Neuron (in vitro differentiated cells): ENCODE results near the gene ZNF407.

Source experiments
- H2AFZ ChIP-seq: one replicate; pipeline ENCODE4 v1.6.1; 2013; ENCODE audit warnings: low read depth, mild to moderate bottlenecking, inconsistent platforms, low read length, moderate library complexity
- H3K27me3 ChIP-seq: one replicate; pipeline ENCODE4 v1.6.1; 2013; ENCODE audit warnings: low read length; ENCODE audit not compliant: insufficient read depth
- H3K36me3 ChIP-seq: one replicate; pipeline ENCODE4 v1.6.1; 2013; ENCODE audit warnings: low read length; ENCODE audit not compliant: insufficient read depth
- H3K4me1 ChIP-seq: one replicate; pipeline ENCODE4 v1.6.1; 2013; ENCODE audit warnings: low read length; ENCODE audit not compliant: insufficient read depth
- H3K4me3 ChIP-seq: 2 replicates; pipeline ENCODE4 v1.5.1; 2013; ENCODE audit warnings: mild to moderate bottlenecking, low read length, moderate library complexity
- H3K9me3 ChIP-seq: one replicate; pipeline ENCODE4 v1.6.1; 2013; ENCODE audit warnings: low read length

Gene ZNF407

DNA sequence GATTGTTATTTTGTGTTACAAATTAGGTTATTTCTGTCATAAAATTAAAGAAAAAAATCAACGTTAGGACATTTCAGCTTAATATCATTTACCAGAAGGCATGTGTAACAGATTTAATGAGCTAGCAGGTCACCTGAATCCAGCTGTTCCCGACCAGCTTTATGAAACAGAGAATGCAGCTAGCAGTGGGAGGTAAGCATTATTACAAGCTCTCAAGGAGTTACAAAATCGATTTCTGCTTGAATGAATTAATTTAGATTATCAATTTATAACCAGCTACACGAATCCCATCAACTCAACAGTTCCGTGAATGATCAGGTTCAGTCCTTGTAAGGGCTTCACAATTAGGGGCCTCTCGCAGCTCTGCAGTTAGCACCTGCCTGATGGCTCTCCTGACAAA lies 399.3 kb downstream of the ZNF407 start:
- Histone ChIP-seq H3K4me1 (peaks cover 5% of the 10 kb centered on the region), H3K4me3 (no peak overlapping the region), H2AFZ (no peak overlapping the region), H3K27me3 (no peaks in the 10 kb centered on the region), H3K9me3 (no peaks in the 10 kb centered on the region), H3K36me3 (no peaks in the 10 kb centered on the region)

DNA sequence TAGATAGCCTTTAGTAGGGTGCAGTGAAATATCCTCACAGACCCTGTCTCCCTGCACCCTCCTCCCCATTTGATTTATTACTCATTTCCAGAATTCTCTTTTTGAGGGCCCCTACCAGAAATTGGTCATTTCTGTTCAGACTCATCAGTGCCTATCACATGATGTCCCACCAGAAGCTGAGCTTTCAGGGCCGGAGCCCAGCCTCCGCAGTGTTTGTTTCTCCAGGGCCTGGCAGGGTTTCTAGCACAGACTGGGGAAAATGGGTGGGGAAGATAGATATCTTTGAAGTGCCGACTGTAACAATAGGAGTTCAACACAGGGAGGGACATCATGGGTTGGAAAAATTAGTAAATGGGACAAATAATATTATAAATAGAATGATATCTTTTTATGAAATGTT lies 403.2 kb downstream of the ZNF407 start:
- H3K4me3 ChIP-seq: no peak overlapping the region
- peaks cover 2% of the 10 kb centered on the region for H3K4me1 ChIP-seq
- no peak overlapping the region for H2AFZ ChIP-seq
- no peaks in the 10 kb centered on the region for H3K36me3 ChIP-seq
- H3K9me3 ChIP-seq: no peaks in the 10 kb centered on the region
- no peaks in the 10 kb centered on the region for H3K27me3 ChIP-seq

DNA sequence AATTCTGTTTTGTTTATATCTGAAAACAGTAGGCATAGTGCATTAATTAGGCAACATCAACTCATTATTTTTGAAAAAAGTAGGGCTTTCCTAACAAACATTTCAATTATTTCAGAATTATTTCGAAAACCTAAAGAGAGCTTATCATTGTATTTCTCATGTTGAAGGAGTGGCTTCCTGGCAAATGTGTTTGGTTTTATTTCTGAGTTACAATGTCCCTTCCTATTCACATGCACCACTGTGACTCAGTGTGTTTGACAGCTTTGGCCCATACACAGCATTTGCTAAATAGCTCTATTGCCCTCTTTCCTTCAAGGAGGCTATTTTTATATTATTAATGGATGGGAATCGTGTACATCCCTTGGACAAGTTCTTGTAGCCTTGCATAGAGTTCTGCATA lies 405.4 kb downstream of the ZNF407 start:
- Histone ChIP-seq H3K27me3 (no peaks in the 10 kb centered on the region), H3K4me3 (no peak overlapping the region), H3K4me1 (no peaks in the 10 kb centered on the region), H2AFZ (no peak overlapping the region), H3K36me3 (no peaks in the 10 kb centered on the region), H3K9me3 (no peaks in the 10 kb centered on the region)

DNA sequence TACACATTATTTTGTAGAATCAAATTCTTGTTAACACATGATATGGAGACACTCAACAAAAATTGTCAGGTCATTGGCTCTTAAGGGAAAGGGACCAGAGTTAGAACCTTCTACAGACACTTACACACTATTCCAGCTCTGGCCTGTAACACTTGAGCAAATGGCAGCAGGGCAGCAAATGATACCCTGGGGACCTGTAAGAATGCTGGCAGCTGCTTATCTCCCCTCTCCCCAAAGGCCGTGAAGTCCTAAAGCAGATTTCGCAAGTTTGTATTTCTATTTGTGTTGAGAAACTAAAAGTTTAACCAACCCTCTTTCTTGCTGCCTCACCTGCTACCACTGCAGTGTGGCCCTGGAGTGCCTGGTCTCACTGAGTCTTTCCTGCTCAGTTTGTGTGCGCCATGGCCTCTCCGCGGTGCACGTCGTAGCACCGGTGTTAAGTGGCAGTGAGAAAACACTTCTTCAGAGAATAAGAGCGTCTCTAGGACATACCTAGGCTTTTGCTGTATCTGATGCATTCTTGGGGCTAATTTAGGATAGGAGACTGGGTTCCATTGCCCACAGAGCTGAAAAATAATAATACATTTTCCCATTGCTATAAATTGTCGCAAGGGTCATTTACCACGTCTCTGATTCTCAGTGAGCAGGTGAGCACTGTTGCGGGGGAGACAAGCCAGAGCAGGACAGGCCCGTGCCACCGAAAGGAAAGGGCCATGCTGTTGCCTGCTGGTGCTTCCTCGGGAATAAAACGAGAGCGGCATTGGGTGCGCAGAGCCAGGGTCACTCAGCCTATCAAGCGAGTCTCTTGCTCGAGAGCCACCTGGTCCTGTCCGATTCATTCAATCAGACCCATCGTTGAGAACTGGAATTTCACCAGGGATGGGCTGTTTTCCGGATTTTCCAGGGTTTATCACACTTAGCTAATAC lies 406.4 kb downstream of the ZNF407 start:
- no peaks in the 10 kb centered on the region for H3K36me3 ChIP-seq
- no peaks in the 10 kb centered on the region for H3K9me3 ChIP-seq
- H3K4me1 ChIP-seq: no peaks in the 10 kb centered on the region
- no peak overlapping the region for H2AFZ ChIP-seq
- H3K4me3 ChIP-seq: no peak overlapping the region
- H3K27me3 ChIP-seq: no peaks in the 10 kb centered on the region

DNA sequence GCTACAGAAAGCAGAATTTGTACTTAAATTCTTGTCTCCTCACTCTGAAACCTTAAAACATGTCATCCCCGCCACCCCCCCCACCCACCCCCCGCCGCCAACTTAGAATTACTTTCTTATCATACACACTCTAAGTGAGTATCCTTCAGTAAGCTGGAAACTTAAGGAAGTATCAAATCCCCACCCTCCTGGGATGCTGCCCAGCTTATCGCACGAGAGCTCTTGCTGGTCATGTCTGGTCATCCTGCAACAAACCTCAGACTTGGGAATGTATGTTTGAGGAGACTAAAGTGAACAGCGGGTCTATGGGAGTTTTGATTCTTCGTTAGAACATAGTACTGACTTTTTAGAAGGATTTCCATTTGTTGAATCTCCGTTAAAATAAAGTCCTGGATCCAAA lies 408.0 kb downstream of the ZNF407 start:
- Histone ChIP-seq H2AFZ (no peak overlapping the region), H3K4me3 (no peak overlapping the region), H3K9me3 (no peaks in the 10 kb centered on the region), H3K36me3 (no peaks in the 10 kb centered on the region), H3K4me1 (no peaks in the 10 kb centered on the region), H3K27me3 (no peaks in the 10 kb centered on the region)

DNA sequence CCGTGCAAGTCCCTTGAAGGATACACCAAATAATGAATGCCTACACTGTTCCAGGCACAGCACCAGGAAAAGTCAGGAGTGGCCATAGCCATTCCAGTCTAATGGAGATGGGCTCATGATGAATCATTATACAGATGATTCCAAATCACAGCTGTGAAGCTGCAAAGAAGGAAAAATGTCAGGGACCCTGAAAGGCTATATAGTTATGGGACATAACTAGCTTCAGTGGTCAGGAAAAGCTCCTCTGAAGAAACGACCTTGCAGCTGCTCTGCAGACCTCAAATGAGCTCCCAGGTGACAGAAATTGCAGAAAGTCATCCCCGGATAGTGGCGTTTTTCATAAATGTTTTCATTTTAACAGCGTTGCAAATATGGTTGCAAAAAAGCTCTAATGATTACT lies 410.5 kb downstream of the ZNF407 start:
- Histone ChIP-seq H3K27me3 (no peaks in the 10 kb centered on the region), H3K36me3 (no peaks in the 10 kb centered on the region), H2AFZ (no peak overlapping the region), H3K9me3 (no peaks in the 10 kb centered on the region), H3K4me1 (peaks cover 4% of the 10 kb centered on the region), H3K4me3 (no peak overlapping the region)

DNA sequence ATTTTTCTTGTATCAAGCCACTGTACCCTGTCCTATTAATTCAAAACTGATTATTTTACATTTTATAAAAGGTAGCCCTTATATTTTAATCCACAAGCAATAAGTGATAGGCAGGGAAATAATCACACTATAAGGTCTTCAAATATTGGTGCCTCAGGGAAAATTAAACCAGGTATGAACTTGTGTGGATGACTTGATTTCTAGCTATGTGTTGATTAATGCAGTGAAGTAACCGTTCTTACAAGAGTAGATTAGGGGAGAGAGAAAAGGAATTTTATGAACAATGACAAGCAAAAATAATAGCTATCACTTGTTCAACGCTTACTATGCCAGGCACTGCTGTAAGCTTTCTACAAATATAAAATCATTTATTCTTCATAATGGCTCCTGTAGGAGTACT lies 411.6 kb downstream of the ZNF407 start:
- Histone ChIP-seq H3K4me1 (peaks cover 14% of the 10 kb centered on the region), H3K27me3 (no peaks in the 10 kb centered on the region), H3K9me3 (no peaks in the 10 kb centered on the region), H3K36me3 (no peaks in the 10 kb centered on the region), H2AFZ (no peak overlapping the region), H3K4me3 (no peak overlapping the region)

DNA sequence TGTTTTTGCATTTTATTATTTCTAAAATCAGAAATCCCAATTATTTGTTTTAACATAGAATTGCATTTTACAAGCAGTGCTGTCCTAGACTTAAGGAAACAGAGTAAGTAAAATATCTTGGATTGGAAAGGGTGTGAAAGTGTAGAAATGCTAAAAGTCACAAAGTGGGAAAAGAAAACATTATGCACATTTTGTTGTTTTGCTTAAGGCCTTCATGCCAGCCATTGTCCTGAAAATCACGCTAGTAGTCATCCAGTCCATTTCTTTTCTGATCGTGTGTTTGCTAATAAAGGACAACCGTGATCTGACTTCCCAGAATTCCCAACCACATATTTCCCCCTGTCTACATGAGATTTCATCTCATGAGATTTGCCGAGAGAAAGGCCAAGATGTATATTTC lies 412.2 kb downstream of the ZNF407 start:
- no peak overlapping the region for H2AFZ ChIP-seq
- no peaks in the 10 kb centered on the region for H3K27me3 ChIP-seq
- H3K4me1 ChIP-seq: peaks cover 16% of the 10 kb centered on the region
- no peaks in the 10 kb centered on the region for H3K36me3 ChIP-seq
- no peak overlapping the region for H3K4me3 ChIP-seq
- H3K9me3 ChIP-seq: no peaks in the 10 kb centered on the region

DNA sequence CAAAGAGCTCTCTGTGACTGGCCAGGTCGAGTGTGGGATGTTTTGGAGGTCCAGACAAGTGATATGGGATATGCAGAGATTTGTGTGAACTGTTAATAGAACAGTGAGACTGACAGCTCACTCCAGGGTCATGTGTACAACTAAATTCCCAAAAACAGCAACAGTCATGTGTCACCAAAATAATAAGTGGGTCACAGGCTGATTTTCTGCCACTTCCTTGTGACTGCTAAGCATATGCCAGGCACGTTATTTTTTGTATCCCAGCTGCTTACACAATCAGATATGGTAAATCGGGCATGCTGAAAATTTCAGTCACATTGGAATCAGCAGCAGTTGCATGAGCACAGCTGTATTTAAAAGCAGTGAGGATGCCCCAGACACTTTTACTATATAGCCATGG lies 412.6 kb downstream of the ZNF407 start:
- no peak overlapping the region for H2AFZ ChIP-seq
- no peaks in the 10 kb centered on the region for H3K36me3 ChIP-seq
- H3K4me1 ChIP-seq: peaks cover 16% of the 10 kb centered on the region
- no peak overlapping the region for H3K4me3 ChIP-seq
- H3K9me3 ChIP-seq: no peaks in the 10 kb centered on the region
- no peaks in the 10 kb centered on the region for H3K27me3 ChIP-seq

DNA sequence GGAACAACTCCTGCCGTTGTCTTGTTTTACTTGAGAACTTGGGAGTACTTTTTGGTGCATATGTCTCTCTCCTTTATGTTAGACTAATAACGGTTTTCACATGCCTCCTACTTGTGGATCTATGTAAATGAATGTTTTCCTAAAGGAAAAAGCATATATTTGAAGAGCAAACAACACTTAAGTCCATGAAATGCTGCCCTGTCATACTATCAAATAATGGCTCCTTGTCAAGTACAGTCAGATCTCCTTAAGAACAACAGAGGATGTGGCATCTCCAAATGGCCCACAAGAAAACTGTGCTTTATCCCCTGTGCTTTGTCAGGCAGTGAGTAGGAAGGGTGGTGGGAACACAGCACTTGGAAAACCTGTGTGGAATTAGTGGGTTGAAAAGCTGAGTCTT lies 413.0 kb downstream of the ZNF407 start:
- Histone ChIP-seq H3K4me1 (peaks cover 16% of the 10 kb centered on the region), H2AFZ (no peak overlapping the region), H3K27me3 (no peaks in the 10 kb centered on the region), H3K36me3 (no peaks in the 10 kb centered on the region), H3K9me3 (no peaks in the 10 kb centered on the region), H3K4me3 (no peak overlapping the region)

DNA sequence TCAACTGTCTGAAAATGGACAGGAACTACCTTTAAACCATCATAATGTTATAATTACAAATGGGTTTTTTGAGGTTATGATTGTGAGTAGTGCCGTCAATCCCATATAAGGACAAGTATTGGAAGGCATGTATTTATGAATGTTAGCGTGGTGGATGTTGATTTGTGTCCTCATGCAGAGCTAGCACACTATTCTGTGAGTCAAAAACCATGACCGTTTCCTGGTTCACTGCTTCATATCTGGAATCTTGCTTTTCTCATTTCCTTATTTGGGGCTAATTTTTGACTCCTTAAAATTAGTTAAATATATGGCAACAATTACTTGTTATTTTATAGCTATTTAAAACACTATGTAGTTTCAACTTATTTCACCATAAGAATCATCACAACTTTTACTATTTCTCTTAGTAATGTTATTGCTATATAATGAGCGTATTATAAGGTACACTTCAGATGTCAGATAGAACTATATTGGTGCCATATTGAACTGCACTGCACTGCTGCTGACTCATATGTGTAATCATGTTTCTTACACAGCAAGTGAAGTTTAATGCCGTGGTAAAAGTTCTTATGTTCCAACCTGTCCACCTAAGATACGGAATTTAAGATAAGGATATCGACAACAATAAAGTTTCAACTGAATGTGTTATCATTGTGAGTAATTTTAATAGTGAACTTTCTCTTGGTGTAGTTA lies 418.5 kb downstream of the ZNF407 start:
- H3K4me3 ChIP-seq: no peak overlapping the region
- no peaks in the 10 kb centered on the region for H3K36me3 ChIP-seq
- no peaks in the 10 kb centered on the region for H3K27me3 ChIP-seq
- H2AFZ ChIP-seq: no peak overlapping the region
- peaks cover 16% of the 10 kb centered on the region for H3K4me1 ChIP-seq
- H3K9me3 ChIP-seq: no peaks in the 10 kb centered on the region

DNA sequence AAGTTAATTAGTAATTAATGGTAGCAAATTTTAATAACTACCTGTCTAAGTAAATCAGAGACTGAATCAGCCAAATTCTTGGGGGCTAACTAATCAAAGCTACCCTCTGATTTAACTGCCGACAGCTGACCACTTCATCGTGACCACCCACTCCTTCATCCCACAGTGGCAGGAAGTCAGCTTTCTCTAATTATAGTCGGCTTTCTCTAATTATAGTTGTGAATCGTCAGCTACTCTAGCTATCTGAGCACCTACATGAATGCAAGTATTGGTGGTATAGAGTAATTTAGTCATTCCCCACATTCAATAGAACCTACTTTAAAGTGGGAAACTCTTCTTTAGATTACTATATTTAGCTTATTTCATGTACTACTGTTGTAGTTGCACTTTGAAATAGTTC lies 425.8 kb downstream of the ZNF407 start:
- no peak overlapping the region for H2AFZ ChIP-seq
- no peaks in the 10 kb centered on the region for H3K27me3 ChIP-seq
- H3K36me3 ChIP-seq: no peaks in the 10 kb centered on the region
- no peaks in the 10 kb centered on the region for H3K4me1 ChIP-seq
- H3K4me3 ChIP-seq: no peak overlapping the region
- H3K9me3 ChIP-seq: no peaks in the 10 kb centered on the region

DNA sequence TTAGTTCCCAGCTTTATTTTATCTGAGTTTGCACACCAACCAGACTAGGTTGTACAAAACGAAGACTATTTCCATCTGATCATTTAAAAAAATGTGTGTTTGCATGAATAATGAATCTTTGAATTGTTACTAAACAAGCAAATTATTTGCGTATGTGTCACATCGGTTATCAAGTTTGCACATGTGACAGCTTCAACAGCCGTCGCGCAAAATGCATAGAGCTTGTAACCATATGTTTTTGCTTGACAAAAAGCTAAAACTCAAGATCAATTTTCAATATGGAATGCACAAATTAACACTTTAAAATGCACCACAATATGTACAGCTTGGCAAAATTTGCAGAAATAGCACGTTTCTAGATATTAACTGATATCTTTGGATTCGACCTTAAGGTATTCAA lies 427.2 kb downstream of the ZNF407 start:
- Histone ChIP-seq H3K4me1 (no peaks in the 10 kb centered on the region), H3K36me3 (no peaks in the 10 kb centered on the region), H3K9me3 (no peaks in the 10 kb centered on the region), H3K4me3 (no peak overlapping the region), H3K27me3 (no peaks in the 10 kb centered on the region), H2AFZ (no peak overlapping the region)
